ENCODE measurements around the gene ACTR1A. TPM values are rescaled to one million over a fixed set of nuclear protein-coding genes. Genes with fewer than 3 reads are reported as not detected.

Gene ACTR1A
- total and polyA plus RNA-seq, 9 of the 15 experiments (the other 6 are each of a cell fraction or from before 2014, with no cell fraction given): 36.3 to 77.2 (median 49.6) TPM

DNA sequence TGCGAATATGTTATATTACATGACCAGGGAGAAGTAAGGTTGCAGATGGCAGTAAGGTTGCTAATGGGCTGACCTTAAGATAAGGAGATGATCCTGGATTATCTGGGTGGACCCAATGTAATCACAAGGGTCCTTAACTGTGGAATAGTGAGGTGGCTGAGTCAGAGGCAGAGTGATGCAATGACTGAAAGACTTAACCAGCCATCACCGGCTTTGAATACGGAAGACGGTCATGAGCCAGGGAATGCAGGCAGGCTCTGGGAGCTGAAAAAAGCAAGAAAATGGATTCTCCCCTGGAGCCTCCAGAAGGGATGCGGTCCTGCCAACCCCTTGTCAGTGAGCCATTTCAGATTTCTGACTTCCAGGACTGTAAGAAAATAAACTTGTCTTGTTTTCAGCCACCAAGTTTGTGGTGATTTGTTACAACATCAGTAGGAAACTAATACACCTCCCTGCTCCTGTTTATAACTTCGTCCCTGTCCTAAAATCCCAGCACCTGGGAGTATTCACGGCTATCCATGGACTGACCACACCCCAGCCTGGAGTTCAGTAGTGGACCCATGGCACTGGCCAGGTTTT is 46.5 kb downstream of the ACTR1A start (continued):
- TF ChIP-seq CHD7 (IDR thresholded peaks at IDR 0.05; ENCODE audit: low read depth, low read length): no peak
- TF ChIP-seq CAMTA2 (CRISPR knock-in tag; conservative IDR thresholded peaks at IDR 0.05): no peak
- no peak for TF ChIP-seq BRD4 (IDR thresholded peaks at IDR 0.05)
- TF ChIP-seq DDX20 (tag; IDR thresholded peaks at IDR 0.05; ENCODE audit: low read depth): peak; percentile 51; the same call in 1 of the 2 replicates
- TF ChIP-seq ZBTB40 (IDR thresholded peaks at IDR 0.05): no peak
- no peak for TF ChIP-seq ZBTB40 (CRISPR knock-in tag; IDR thresholded peaks at IDR 0.05)
- no peak for TF ChIP-seq POLR2AphosphoS2 (IDR thresholded peaks at IDR 0.05; ENCODE audit: low read length)
